Common myeloid progenitor, CD34-positive (primary cell): ENCODE data around the gene BICC1.

Experiments used
- CTCF ChIA-PET: fragments of 350-600 bp; sonication (Branson Sonifier 250); formaldehyde crosslinking; loops from one replicate; lab custom pipeline; 2021; ENCODE audit warnings: antibody characterized with exemption; lab: Charles Lee
- POLR2A ChIA-PET: fragments of 350-600 bp; sonication (Branson Sonifier 250); formaldehyde crosslinking; loops from one replicate; lab custom pipeline; 2021; ENCODE audit warnings: antibody characterized with exemption; lab: Charles Lee
- DNase-seq, 3 donors: peaks; one replicate each; pipeline versions ENCODE4 v3.0.0 to v3.0.0-alpha.2; 2013
- H3K27ac ChIP-seq, 2 experiments: 1 replicate in 1 of 2; 2 replicates in 1 of 2; pipeline ENCODE4 v1.7.0; 2013; ENCODE audit warnings: inconsistent platforms in 2 of 2, low read length in 2 of 2, mild to moderate bottlenecking in 2 of 2, low read depth in 1 of 2, moderate library complexity in 1 of 2; ENCODE audit not compliant: severe bottlenecking in 2 of 2, insufficient read depth in 1 of 2, poor library complexity in 1 of 2
- H3K27me3 ChIP-seq, 5 experiments: replicated peaks in 2 of 5; 1 replicate in 3 of 5; 2 replicates in 2 of 5; pipeline versions ENCODE4 v1.6.1 to v1.7.0; 2013; ENCODE audit warnings: low read length in 4 of 5, mild to moderate bottlenecking in 2 of 5, moderate library complexity in 2 of 5, inconsistent platforms in 1 of 5; ENCODE audit not compliant: insufficient read depth in 5 of 5, control insufficient read depth in 4 of 5
- H3K36me3 ChIP-seq, 4 experiments: 1 replicate in 2 of 4; 2 replicates in 2 of 4; pipeline versions ENCODE4 v1.6.1 to v1.7.0; 2013; ENCODE audit warnings: low read length in 3 of 4, control low read depth in 1 of 4, mild to moderate bottlenecking in 1 of 4; ENCODE audit not compliant: control insufficient read depth in 4 of 4, insufficient read depth in 4 of 4
- H3K4me1 ChIP-seq, 4 experiments: 1 replicate in 3 of 4; 2 replicates in 1 of 4; pipeline versions ENCODE4 v1.6.1 to v1.7.1; 2013; ENCODE audit warnings: low read length in 3 of 4, mild to moderate bottlenecking in 3 of 4, control low read depth in 1 of 4, inconsistent platforms in 1 of 4, moderate library complexity in 1 of 4; ENCODE audit not compliant: control insufficient read depth in 4 of 4, insufficient read depth in 4 of 4; ENCODE audit errors: control extremely low read depth in 1 of 4
- H3K4me3 ChIP-seq, 7 experiments: 1 replicate in 4 of 7; 2 replicates in 3 of 7; pipeline versions ENCODE4 v1.5.1 to v1.7.0; 2013; ENCODE audit warnings: mild to moderate bottlenecking in 7 of 7, low read length in 6 of 7, moderate library complexity in 6 of 7, inconsistent platforms in 2 of 7, low read depth in 2 of 7, control low read depth in 1 of 7; ENCODE audit not compliant: insufficient read depth in 4 of 7, control insufficient read depth in 1 of 7; ENCODE audit errors: extremely low read depth in 1 of 7
- H3K9me3 ChIP-seq, 5 experiments: 1 replicate in 4 of 5; 2 replicates in 1 of 5; pipeline versions ENCODE4 v1.6.1 to v1.7.1; 2013; ENCODE audit warnings: low read length in 4 of 5, mild to moderate bottlenecking in 2 of 5, inconsistent platforms in 1 of 5, low read depth in 1 of 5, moderate library complexity in 1 of 5; ENCODE audit not compliant: control insufficient read depth in 4 of 5, insufficient read depth in 2 of 5; ENCODE audit errors: control extremely low read depth in 1 of 5
- WGBS: methylation state at CpG from one replicate; pipeline ENCODE4 v1.1.5; 2013; ENCODE audit not compliant: insufficient coverage; 5-methylcytosine and 5-hydroxymethylcytosine counted together

The BICC1 gene

DNA sequence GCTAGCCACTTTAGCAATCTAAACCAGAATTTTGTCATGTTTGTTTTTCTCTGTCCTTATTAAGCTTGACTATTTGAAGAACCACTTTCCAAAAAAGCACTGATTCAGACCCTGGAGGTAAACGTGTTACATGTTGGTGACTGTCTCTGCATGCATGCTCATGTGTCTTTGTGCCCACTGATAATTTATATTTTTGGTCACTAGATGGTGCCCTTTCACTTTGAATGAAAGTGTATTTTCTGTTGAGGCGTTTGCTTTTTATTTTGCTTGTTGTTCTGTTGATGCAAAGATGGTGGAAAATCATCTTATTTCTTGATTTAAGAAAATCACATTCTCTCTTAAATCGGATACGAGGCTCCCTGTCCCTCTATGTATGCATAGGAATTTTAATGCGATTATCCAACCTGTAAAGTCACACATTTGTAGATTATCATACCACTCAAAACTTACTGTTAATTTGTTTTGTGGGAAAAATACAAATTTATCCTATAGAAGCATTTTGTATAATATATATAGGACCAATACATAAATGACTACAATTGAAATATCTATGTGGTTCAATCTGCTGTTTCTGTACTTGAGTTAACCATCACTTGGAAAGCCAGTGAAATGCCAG is 269.3 kb downstream of the BICC1 start:
- H3K36me3 ChIP-seq: no peaks in the 10 kb centered on the region
- peak; percentile 31 to 58 (median 50) for DNase-seq
- H3K27me3 ChIP-seq: no peaks in the 10 kb centered on the region
- H3K4me3 ChIP-seq: no peak overlapping the region
- CTCF ChIA-PET: interaction anchor here (0.7 to 1.6 kb wide), 3 partner anchors 10 to 841 kb away, joined by 3 to 8 read pairs (median 3); no protein-coding TSS in a partner anchor
- POLR2A ChIA-PET: no interaction called here
- no peaks in the 10 kb centered on the region for H3K9me3 ChIP-seq
- H3K27ac ChIP-seq: no peak overlapping the region
- WGBS: 0% methylated on average over 1 of the region's 5 CpGs
- H3K4me1 ChIP-seq: no peaks in the 10 kb centered on the region

DNA sequence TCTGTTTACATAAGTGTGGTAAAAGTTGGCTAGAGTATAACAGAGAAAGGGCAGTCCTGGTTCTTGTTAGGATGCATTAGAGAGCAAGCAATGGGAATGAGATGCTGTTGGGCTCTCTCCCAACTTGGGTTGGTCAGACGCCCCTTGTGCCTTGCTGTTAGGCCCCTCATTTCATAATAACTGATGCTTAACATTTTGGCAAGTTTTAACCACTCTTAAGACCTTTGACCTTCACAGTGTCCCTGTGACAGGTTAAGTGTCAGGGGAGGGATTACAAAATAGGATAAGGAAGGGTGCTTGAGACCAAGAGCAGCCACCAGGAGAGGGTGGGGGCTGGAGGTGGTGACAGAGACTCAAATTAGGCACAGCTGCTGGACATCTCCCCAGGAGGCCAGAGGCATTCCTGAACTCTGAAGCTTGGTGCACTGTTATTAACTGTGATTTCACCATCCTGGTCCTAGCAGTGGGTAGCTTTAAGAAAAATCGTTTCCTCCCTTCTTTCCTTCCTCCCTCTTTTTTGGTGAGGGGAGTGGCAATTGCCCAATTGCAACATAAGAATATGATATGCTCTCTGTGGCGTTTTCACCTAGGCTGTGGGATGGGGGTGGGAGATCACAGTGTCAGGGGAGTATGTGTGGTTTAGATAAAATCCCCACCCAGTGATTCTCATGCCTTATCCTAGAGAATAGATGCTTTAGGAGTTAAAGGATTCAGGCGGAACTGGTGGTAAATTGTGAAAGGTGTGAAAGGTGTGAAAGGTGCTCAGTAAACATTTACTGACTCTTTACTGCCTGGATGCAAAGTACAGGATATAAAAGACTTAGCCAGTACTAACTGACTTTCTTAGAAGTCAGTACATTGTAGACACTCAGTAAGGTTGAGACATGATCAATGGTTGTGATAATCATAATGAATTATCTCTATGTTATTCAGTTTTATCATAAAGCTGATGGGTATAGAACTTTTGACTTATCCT is 270.5 kb downstream of the BICC1 start:
- H3K4me3 ChIP-seq: no peak overlapping the region
- no peaks in the 10 kb centered on the region for H3K36me3 ChIP-seq
- H3K27ac ChIP-seq: no peak overlapping the region
- ChIA-PET POLR2A (no interaction called here), CTCF (interaction anchor here (1.0 kb wide), 1 partner anchor 9 kb away, joined by 3 read pairs; no protein-coding TSS in a partner anchor)
- H3K27me3 ChIP-seq: no peaks in the 10 kb centered on the region
- DNase-seq: no peak
- no peaks in the 10 kb centered on the region for H3K4me1 ChIP-seq
- WGBS: no CpG with 5 or more reads among the region's 4 CpGs
- H3K9me3 ChIP-seq: no peaks in the 10 kb centered on the region

GRCh38 chr10:58784361-58784760 is 271.7 kb downstream of the BICC1 start:
- H3K9me3 ChIP-seq: no peaks in the 10 kb centered on the region
- no peak overlapping the region for H3K4me3 ChIP-seq
- H3K4me1 ChIP-seq: no peaks in the 10 kb centered on the region
- ChIA-PET CTCF (no interaction called here), POLR2A (no interaction called here)
- H3K27me3 ChIP-seq: no peaks in the 10 kb centered on the region
- DNase-seq: no peak
- 100% methylated on average over 1 of the region's 4 CpGs for WGBS
- no peak overlapping the region for H3K27ac ChIP-seq
- H3K36me3 ChIP-seq: no peaks in the 10 kb centered on the region

DNA sequence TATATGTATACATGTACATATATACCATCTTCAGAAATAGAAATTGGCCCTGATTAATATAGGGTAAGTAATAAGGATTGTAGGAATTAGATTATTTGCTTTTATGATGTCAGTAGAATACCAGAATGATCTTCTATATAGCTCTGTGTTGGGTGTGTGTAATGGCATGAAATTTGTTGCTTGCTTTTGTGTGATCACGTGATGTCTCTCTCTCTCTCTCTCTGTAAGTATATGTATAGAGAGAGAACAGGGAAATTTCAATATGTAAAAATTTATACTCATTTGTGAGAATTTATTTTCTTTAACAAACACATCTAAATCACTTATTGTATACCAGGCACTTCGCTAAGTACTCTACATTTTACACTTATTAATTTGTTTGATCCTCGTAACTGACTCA is 272.7 kb downstream of the BICC1 start:
- Histone ChIP-seq H3K36me3 (no peaks in the 10 kb centered on the region), H3K9me3 (no peaks in the 10 kb centered on the region), H3K27me3 (no peaks in the 10 kb centered on the region), H3K27ac (no peak overlapping the region), H3K4me1 (no peaks in the 10 kb centered on the region), H3K4me3 (no peak overlapping the region)
- DNase-seq: no peak
- WGBS: no CpG with 5 or more reads among the region's 3 CpGs
- POLR2A ChIA-PET: no interaction called here
- CTCF ChIA-PET: no interaction called here

- ChIA-PET CTCF (no interaction called here), POLR2A (no interaction called here)
- Histone ChIP-seq H3K4me1 (peaks cover 0 to 2% (median 0%) of the 10 kb centered on the region in 4 experiments), H3K27ac (no peak overlapping the region), H3K9me3 (no peaks in the 10 kb centered on the region), H3K4me3 (no peak overlapping the region), H3K27me3 (no peaks in the 10 kb centered on the region), H3K36me3 (no peaks in the 10 kb centered on the region)
- no CpG with 5 or more reads among the region's 6 CpGs for WGBS
- DNase-seq: no peak
Observed at GRCh38 chr10:58791137-58791536, 278.5 kb downstream of the BICC1 start.

GRCh38 chr10:58795560-58795959 is 282.9 kb downstream of the BICC1 start:
- peaks cover 0 to 2% (median 0%) of the 10 kb centered on the region in 4 experiments for H3K4me1 ChIP-seq
- no peaks in the 10 kb centered on the region for H3K27me3 ChIP-seq
- no peak overlapping the region for H3K27ac ChIP-seq
- no peak for DNase-seq
- H3K36me3 ChIP-seq: no peaks in the 10 kb centered on the region
- ChIA-PET CTCF (no interaction called here), POLR2A (interaction anchor here (0.6 kb wide), 1 partner anchor 491 kb away, joined by 5 read pairs; no protein-coding TSS in a partner anchor)
- H3K4me3 ChIP-seq: no peak overlapping the region
- no peaks in the 10 kb centered on the region for H3K9me3 ChIP-seq

- H3K4me1 ChIP-seq: peaks cover 0 to 2% (median 0%) of the 10 kb centered on the region in 4 experiments
- CTCF ChIA-PET: no interaction called here
- no peaks in the 10 kb centered on the region for H3K36me3 ChIP-seq
- no peaks in the 10 kb centered on the region for H3K27me3 ChIP-seq
- H3K4me3 ChIP-seq: no peak overlapping the region
- H3K27ac ChIP-seq: no peak overlapping the region
- WGBS: 98% methylated on average over 5 of the region's 7 CpGs
- DNase-seq: no peak
- H3K9me3 ChIP-seq: no peaks in the 10 kb centered on the region
- POLR2A ChIA-PET: interaction anchor here (0.6 kb wide), 1 partner anchor 490 kb away, joined by 5 read pairs; no protein-coding TSS in a partner anchor
Observed at GRCh38 chr10:58796242-58796641, 283.6 kb downstream of the BICC1 start.
